HepG2 (cell line): ENCODE results near the gene GNA12. TPM values are rescaled to one million over a fixed set of nuclear protein-coding genes. Genes with fewer than 3 reads are reported as not detected.

Experiments used
- ATAC-seq: fragments of 200-7000 bp; cut with Tn5 transposase; 3 replicates; pipeline ENCODE4 v1.9.1; 2020; ENCODE audit warnings: mild to moderate bottlenecking, moderate library complexity
- BruUV-seq: library from RNA; stranded (reverse); fragments of 400-500 nt; replicated peaks from 2 replicates; lab custom pipeline; 2021; lab: Mats Ljungman, UMichigan
- CTCF ChIA-PET: fragments of 300-600 bp; formaldehyde crosslinking; extraction: SDS; loops from one replicate; lab custom pipeline; 2021; ENCODE audit warnings: low total read pairs, inconsistent platforms, low intra/inter-chr PET ratio; lab: Yijun Ruan, JAX
- POLR2A ChIA-PET: fragments of 350-600 bp; sonication (Branson Sonifier 250); formaldehyde crosslinking; loops from one replicate; lab custom pipeline; 2020; ENCODE audit warnings: antibody characterized with exemption, inconsistent platforms; lab: Yijun Ruan, JAX
- DNase-seq: peaks from one replicate; pipeline ENCODE4 v3.0.0-alpha.2; 2015; ENCODE audit warnings: low spot score
- FAIRE-seq: peaks from 3 replicates; lab custom pipeline; 2011; peaks lifted over from hg19 to GRCh38; lab: Jason Lieb, UNC
- H2AFZ ChIP-seq: one replicate; pipeline ENCODE4 v1.6.1; 2011; ENCODE audit warnings: low read length, inconsistent platforms
- H3K27ac ChIP-seq: fragments of 300-600 bp; 3 replicates; pipeline ENCODE4 v1.8.0; 2011; ENCODE audit warnings: mixed run types, mild to moderate bottlenecking, mixed read lengths, low read length, inconsistent platforms; ENCODE audit not compliant: insufficient read depth; ENCODE audit errors: extremely low read length
- H3K27me3 ChIP-seq, 2 experiments: fragments of 200-600 bp in 1 of 2; 2 replicates in 1 of 2; 3 replicates in 1 of 2; pipeline versions ENCODE4 v1.6.0 to v1.8.0; 2011; ENCODE audit warnings: low read length in 2 of 2, mild to moderate bottlenecking in 2 of 2, moderate library complexity in 2 of 2, inconsistent platforms in 1 of 2; ENCODE audit not compliant: insufficient read depth in 2 of 2, control insufficient read depth in 1 of 2
- H3K36me3 ChIP-seq, 2 experiments: fragments of 200-600 bp in 1 of 2; replicated peaks in 1 of 2; 2 replicates in 1 of 2; 3 replicates in 1 of 2; pipeline versions ENCODE4 v1.5.1 to v1.8.0; 2011; ENCODE audit warnings: low read length in 2 of 2, inconsistent platforms in 1 of 2; ENCODE audit not compliant: insufficient read depth in 2 of 2, control insufficient read depth in 1 of 2
- H3K4me1 ChIP-seq: 2 replicates; pipeline ENCODE4 v1.5.1; 2012; ENCODE audit warnings: low read length, inconsistent platforms; ENCODE audit not compliant: insufficient read depth
- H3K4me2 ChIP-seq: 2 replicates; pipeline ENCODE4 v1.6.0; 2011; ENCODE audit warnings: low read depth, low read length, inconsistent platforms
- H3K4me3 ChIP-seq, 3 experiments: fragments of 200-600 bp in 1 of 3; sonication (generic), shearing (Covaris generic) in 1 of 3; replicated peaks in 1 of 3; 2 replicates each; pipeline ENCODE4 v1.5.1; 2011 to 2016; ENCODE audit warnings: low read length in 3 of 3, inconsistent platforms in 2 of 3, low read depth in 2 of 3, mild to moderate bottlenecking in 2 of 3, control low read depth in 1 of 3, mixed read lengths in 1 of 3; ENCODE audit not compliant: insufficient read depth in 1 of 3
- H3K79me2 ChIP-seq: one replicate; pipeline ENCODE4 v1.6.1; 2011; ENCODE audit warnings: low read length, inconsistent platforms; ENCODE audit not compliant: insufficient read depth
- H3K9ac ChIP-seq: 2 replicates; pipeline ENCODE4 v1.6.0; 2011; ENCODE audit warnings: mild to moderate bottlenecking, low read depth, low read length, inconsistent platforms; ENCODE audit not compliant: insufficient read depth
- H3K9me3 ChIP-seq: 2 replicates; pipeline ENCODE4 v1.5.1; 2012; ENCODE audit warnings: mild to moderate bottlenecking, low read length
- H4K20me1 ChIP-seq: 2 replicates; pipeline ENCODE4 v1.6.0; 2011; ENCODE audit warnings: inconsistent platforms, mild to moderate bottlenecking, low read length, moderate library complexity; ENCODE audit not compliant: insufficient read depth
- BCL6 ChIP-seq: IDR thresholded peaks from 2 replicates; pipeline ENCODE4 v1.6.1; 2016; ENCODE audit warnings: missing genetic modification reagents, missing compliant biosample characterization
- HDAC2 ChIP-seq: sonication (generic); formaldehyde crosslinking; IDR thresholded peaks from 2 replicates; pipeline ENCODE4 v1.4.0; 2020; ENCODE audit warnings: missing genetic modification reagents
- MAFG ChIP-seq: sonication (generic); formaldehyde crosslinking; IDR thresholded peaks from 2 replicates; pipeline ENCODE4 v1.5.1; 2020; ENCODE audit warnings: mild to moderate bottlenecking, missing genetic modification reagents
- ZNF430 ChIP-seq: sonication (generic); formaldehyde crosslinking; IDR thresholded peaks from 2 replicates; pipeline ENCODE4 v1.9.0; 2021; ENCODE audit warnings: mild to moderate bottlenecking, missing genetic modification reagents
- ZNF501 ChIP-seq: sonication (generic); formaldehyde crosslinking; IDR thresholded peaks from 2 replicates; pipeline ENCODE4 v1.5.1; 2020; ENCODE audit warnings: mild to moderate bottlenecking, moderate library complexity, missing genetic modification reagents
- ZNF781 ChIP-seq: sonication (generic); formaldehyde crosslinking; IDR thresholded peaks from 2 replicates; pipeline ENCODE4 v1.5.1; 2020; ENCODE audit warnings: borderline replicate concordance, mild to moderate bottlenecking, missing genetic modification reagents; ENCODE audit errors: not compliant biosample characterization
- WGBS: methylation state at CpG from one replicate; pipeline ENCODE4 v1.1.6; 2017; ENCODE audit warnings: low lambda C conversion rate; 5-methylcytosine and 5-hydroxymethylcytosine counted together
- in situ Hi-C: cut with HindIII; loops from 2 replicates; pipeline ENCODE4 v1.10.0; 2017; ENCODE audit warnings: low pct_unique_long_range_greater_than_20kb; ENCODE audit not compliant: extremely low pct_ligation_motif_present
- intact Hi-C: fragments of 100-400 bp; cut with micrococcal nuclease; formaldehyde crosslinking; loops from one replicate; pipeline ENCODE4 v1.10.0; 2022; ENCODE audit not compliant: unreplicated experiment
- polyA plus RNA-seq, 8 experiments: library from polyadenylated mRNA; depleted of rRNA in 3 of 8; stranded (reverse) in 7 of 8; unstranded in 1 of 8; fragments of >200 nt; fragmentation: Illumina TruSeq in 4 of 8; extraction: Trizol in 4 of 8; gene quantifications; 2 replicates each; pipeline versions ENCODE4 v1.2.1 to v1.2.3, GENCODE V29; 2011 to 2016; ENCODE audit warnings: low read depth in 4 of 8, missing spikeins in 1 of 8, mixed read lengths in 1 of 8; ENCODE audit not compliant: insufficient read depth in 1 of 8
- total RNA-seq, 5 experiments: library from RNA; depleted of rRNA; stranded (reverse); fragments of >200 nt; fragmentation: Illumina TruSeq; extraction: Trizol; gene quantifications; 2 replicates each; pipeline ENCODE4 v1.2.3, GENCODE V29; 2016; ENCODE audit warnings: low read depth in 1 of 5
- TF ChIP-seq, protein P1 (sequence below): sonication (generic); formaldehyde crosslinking; conservative IDR thresholded peaks from 2 replicates; pipeline ENCODE4 v1.4.0; 2020; ENCODE audit warnings: missing genetic modification reagents
- TF ChIP-seq, protein P2 (sequence below): sonication (generic); formaldehyde crosslinking; IDR thresholded peaks from 2 replicates; pipeline ENCODE4 v1.4.0; 2020; ENCODE audit warnings: missing genetic modification reagents
- TF ChIP-seq, protein P3 (sequence below): sonication (generic); formaldehyde crosslinking; conservative IDR thresholded peaks from 2 replicates; pipeline ENCODE4 v1.8.0; 2022; ENCODE audit warnings: low read depth, missing genetic modification reagents

Gene GNA12
- total and polyA plus RNA-seq, 2 of the 13 experiments (the other 11 are each of a cell fraction or from before 2014, with no cell fraction given), result 16.2 to 50.9 TPM

- no TSS peak for BruUV-seq
- no peak overlapping the region for H3K27ac ChIP-seq
Measured at GRCh38 chr7:2775376-2775775, 68.7 kb downstream of the GNA12 start.

GRCh38 chr7:2774935-2775334, 69.2 kb downstream of the GNA12 start:
- 95% methylated on average over 7 of the region's 7 CpGs for WGBS
- Histone ChIP-seq H3K27me3 (no peaks in the 10 kb centered on the region), H2AFZ (no peak overlapping the region), H3K36me3 (peaks cover 2 to 20% of the 10 kb centered on the region in 2 experiments; a peak in 4 of 5 replicates), H3K79me2 (no peaks in the 10 kb centered on the region), H3K9me3 (no peaks in the 10 kb centered on the region), H3K4me1 (no peaks in the 10 kb centered on the region), H3K4me2 (no peak overlapping the region), H3K9ac (no peak overlapping the region), H3K4me3 (no peak overlapping the region), H4K20me1 (0 out of 2 replicates have a peak, but pooled peaks cover 3% of the 10 kb centered on the region), H3K27ac (no peak overlapping the region)
- BruUV-seq, result no TSS peak
- in situ Hi-C loops (no loop called here), intact Hi-C loops (no loop called here)
- DNase-seq, result no peak
- CTCF ChIA-PET, result no interaction called here
- no peak for ATAC-seq
- no peak for FAIRE-seq
- POLR2A ChIA-PET, result no interaction called here
- TF ChIP-seq, protein P1, sequence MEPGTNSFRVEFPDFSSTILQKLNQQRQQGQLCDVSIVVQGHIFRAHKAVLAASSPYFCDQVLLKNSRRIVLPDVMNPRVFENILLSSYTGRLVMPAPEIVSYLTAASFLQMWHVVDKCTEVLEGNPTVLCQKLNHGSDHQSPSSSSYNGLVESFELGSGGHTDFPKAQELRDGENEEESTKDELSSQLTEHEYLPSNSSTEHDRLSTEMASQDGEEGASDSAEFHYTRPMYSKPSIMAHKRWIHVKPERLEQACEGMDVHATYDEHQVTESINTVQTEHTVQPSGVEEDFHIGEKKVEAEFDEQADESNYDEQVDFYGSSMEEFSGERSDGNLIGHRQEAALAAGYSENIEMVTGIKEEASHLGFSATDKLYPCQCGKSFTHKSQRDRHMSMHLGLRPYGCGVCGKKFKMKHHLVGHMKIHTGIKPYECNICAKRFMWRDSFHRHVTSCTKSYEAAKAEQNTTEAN (CRISPR knock-in tag), result no peak
- TF ChIP-seq ZNF501 (no peak), HDAC2 (CRISPR knock-in tag) (no peak), BCL6 (CRISPR knock-in tag) (no peak), ZNF430 (no peak), MAFG (no peak), ZNF781 (CRISPR knock-in tag) (no peak)
- TF ChIP-seq, protein P2, sequence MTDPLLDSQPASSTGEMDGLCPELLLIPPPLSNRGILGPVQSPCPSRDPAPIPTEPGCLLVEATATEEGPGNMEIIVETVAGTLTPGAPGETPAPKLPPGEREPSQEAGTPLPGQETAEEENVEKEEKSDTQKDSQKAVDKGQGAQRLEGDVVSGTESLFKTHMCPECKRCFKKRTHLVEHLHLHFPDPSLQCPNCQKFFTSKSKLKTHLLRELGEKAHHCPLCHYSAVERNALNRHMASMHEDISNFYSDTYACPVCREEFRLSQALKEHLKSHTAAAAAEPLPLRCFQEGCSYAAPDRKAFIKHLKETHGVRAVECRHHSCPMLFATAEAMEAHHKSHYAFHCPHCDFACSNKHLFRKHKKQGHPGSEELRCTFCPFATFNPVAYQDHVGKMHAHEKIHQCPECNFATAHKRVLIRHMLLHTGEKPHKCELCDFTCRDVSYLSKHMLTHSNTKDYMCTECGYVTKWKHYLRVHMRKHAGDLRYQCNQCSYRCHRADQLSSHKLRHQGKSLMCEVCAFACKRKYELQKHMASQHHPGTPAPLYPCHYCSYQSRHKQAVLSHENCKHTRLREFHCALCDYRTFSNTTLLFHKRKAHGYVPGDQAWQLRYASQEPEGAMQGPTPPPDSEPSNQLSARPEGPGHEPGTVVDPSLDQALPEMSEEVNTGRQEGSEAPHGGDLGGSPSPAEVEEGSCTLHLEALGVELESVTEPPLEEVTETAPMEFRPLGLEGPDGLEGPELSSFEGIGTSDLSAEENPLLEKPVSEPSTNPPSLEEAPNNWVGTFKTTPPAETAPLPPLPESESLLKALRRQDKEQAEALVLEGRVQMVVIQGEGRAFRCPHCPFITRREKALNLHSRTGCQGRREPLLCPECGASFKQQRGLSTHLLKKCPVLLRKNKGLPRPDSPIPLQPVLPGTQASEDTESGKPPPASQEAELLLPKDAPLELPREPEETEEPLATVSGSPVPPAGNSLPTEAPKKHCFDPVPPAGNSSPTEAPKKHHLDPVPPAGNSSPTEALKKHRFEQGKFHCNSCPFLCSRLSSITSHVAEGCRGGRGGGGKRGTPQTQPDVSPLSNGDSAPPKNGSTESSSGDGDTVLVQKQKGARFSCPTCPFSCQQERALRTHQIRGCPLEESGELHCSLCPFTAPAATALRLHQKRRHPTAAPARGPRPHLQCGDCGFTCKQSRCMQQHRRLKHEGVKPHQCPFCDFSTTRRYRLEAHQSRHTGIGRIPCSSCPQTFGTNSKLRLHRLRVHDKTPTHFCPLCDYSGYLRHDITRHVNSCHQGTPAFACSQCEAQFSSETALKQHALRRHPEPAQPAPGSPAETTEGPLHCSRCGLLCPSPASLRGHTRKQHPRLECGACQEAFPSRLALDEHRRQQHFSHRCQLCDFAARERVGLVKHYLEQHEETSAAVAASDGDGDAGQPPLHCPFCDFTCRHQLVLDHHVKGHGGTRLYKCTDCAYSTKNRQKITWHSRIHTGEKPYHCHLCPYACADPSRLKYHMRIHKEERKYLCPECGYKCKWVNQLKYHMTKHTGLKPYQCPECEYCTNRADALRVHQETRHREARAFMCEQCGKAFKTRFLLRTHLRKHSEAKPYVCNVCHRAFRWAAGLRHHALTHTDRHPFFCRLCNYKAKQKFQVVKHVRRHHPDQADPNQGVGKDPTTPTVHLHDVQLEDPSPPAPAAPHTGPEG (CRISPR knock-in tag), result no peak

More at GRCh38 chr7:2775376-2775775, 68.7 kb downstream of the GNA12 start:
- POLR2A ChIA-PET, result no interaction called here
- CTCF ChIA-PET, result no interaction called here
- 94% methylated on average over 12 of the region's 14 CpGs for WGBS
- no peak for DNase-seq
- no peak for ATAC-seq
- Histone ChIP-seq H3K4me2 (no peak overlapping the region), H3K9me3 (no peaks in the 10 kb centered on the region), H3K9ac (no peak overlapping the region), H3K4me1 (no peaks in the 10 kb centered on the region), H4K20me1 (0 out of 2 replicates have a peak, but pooled peaks cover 3% of the 10 kb centered on the region), H2AFZ (no peak overlapping the region)
- FAIRE-seq, result no peak
- TF ChIP-seq, protein P3, sequence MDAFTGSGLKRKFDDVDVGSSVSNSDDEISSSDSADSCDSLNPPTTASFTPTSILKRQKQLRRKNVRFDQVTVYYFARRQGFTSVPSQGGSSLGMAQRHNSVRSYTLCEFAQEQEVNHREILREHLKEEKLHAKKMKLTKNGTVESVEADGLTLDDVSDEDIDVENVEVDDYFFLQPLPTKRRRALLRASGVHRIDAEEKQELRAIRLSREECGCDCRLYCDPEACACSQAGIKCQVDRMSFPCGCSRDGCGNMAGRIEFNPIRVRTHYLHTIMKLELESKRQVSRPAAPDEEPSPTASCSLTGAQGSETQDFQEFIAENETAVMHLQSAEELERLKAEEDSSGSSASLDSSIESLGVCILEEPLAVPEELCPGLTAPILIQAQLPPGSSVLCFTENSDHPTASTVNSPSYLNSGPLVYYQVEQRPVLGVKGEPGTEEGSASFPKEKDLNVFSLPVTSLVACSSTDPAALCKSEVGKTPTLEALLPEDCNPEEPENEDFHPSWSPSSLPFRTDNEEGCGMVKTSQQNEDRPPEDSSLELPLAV (CRISPR knock-in tag), result no peak
- TF ChIP-seq, all 625 proteins: peak for 0
- H3K4me3 ChIP-seq, result no peak overlapping the region
- no peaks in the 10 kb centered on the region for H3K27me3 ChIP-seq
- H3K36me3 ChIP-seq, result peaks cover 2 to 21% of the 10 kb centered on the region in 2 experiments
- intact Hi-C loops (no loop called here), in situ Hi-C loops (no loop called here)
- no peaks in the 10 kb centered on the region for H3K79me2 ChIP-seq
